ENCODE measurements around the gene PAK5. TPM values are rescaled to one million over a fixed set of nuclear protein-coding genes. Genes with fewer than 3 reads are reported as not detected.

Gene PAK5
- total and polyA plus RNA-seq, 9 of the 15 experiments (the other 6 are each of a cell fraction or from before 2014, with no cell fraction given) = not detected

- TF ChIP-seq RERE (CRISPR knock-in tag; IDR thresholded peaks at IDR 0.05; ENCODE audit: borderline replicate concordance) (no peak), RNF2 (IDR thresholded peaks at IDR 0.05) (no peak), MCM7 (IDR thresholded peaks at IDR 0.05) (no peak), ZNF23 (CRISPR knock-in tag; IDR thresholded peaks at IDR 0.05) (no peak), CREB3 (tag; conservative IDR thresholded peaks at IDR 0.05; ENCODE audit: low read depth) (no peak), BACH1 (tag; IDR thresholded peaks at IDR 0.05) (no peak)
Measured at GRCh38 chr20:9635750-9636149, 203.1 kb downstream of the PAK5 start (continued).
